Trophoblast cell (in vitro differentiated cells and primary cell): ENCODE results near the gene ATF7IP2.
"Not testable (repeated sequence)": the region's sequence is repeated elsewhere in the genome, so short reads cannot be mapped to it uniquely, and the experiment has no call there.

Experiments
- DNase-seq, 2 donors: peaks; one replicate each; pipeline ENCODE4 v3.0.0-alpha.2; 2016
- H2AFZ ChIP-seq: 2 replicates; pipeline ENCODE4 v1.6.1; 2013; ENCODE audit warnings: low read length, moderate library complexity, mild to moderate bottlenecking; ENCODE audit not compliant: insufficient read depth, poor library complexity
- H2AK5ac ChIP-seq: 2 replicates; pipeline ENCODE4 v1.6.1; 2013; ENCODE audit warnings: mild to moderate bottlenecking, low read length
- H2BK120ac ChIP-seq: 2 replicates; pipeline ENCODE4 v1.6.1; 2013; ENCODE audit warnings: low read length, mild to moderate bottlenecking, moderate library complexity; ENCODE audit not compliant: insufficient read depth, poor library complexity
- H2BK12ac ChIP-seq: 2 replicates; pipeline ENCODE4 v1.6.1; 2013; ENCODE audit warnings: mild to moderate bottlenecking, low read length, moderate library complexity
- H2BK5ac ChIP-seq: 2 replicates; pipeline ENCODE4 v1.6.1; 2013; ENCODE audit warnings: low read length, low read depth, moderate library complexity, mild to moderate bottlenecking; ENCODE audit not compliant: poor library complexity
- H3K14ac ChIP-seq: 2 replicates; pipeline ENCODE4 v1.6.1; 2013; ENCODE audit warnings: mild to moderate bottlenecking, low read length
- H3K18ac ChIP-seq: 2 replicates; pipeline ENCODE4 v1.6.1; 2013; ENCODE audit warnings: mild to moderate bottlenecking, low read length
- H3K23ac ChIP-seq: 2 replicates; pipeline ENCODE4 v1.6.1; 2013; ENCODE audit warnings: low read length
- H3K27ac ChIP-seq: 2 replicates; pipeline ENCODE4 v1.5.1; 2013; ENCODE audit warnings: low read depth, mild to moderate bottlenecking, inconsistent platforms, low read length, moderate library complexity
- H3K27me3 ChIP-seq: 2 replicates; pipeline ENCODE4 v1.6.1; 2013; ENCODE audit warnings: inconsistent platforms, mild to moderate bottlenecking, low read length, moderate library complexity; ENCODE audit not compliant: insufficient read depth
- H3K36me3 ChIP-seq, 2 experiments: 1 replicate in 1 of 2; 2 replicates in 1 of 2; pipeline ENCODE4 v1.6.1; 2013; ENCODE audit warnings: low read length in 2 of 2, mild to moderate bottlenecking in 2 of 2, moderate library complexity in 1 of 2; ENCODE audit not compliant: insufficient read depth in 2 of 2, control insufficient read depth in 1 of 2
- H3K4ac ChIP-seq: 2 replicates; pipeline ENCODE4 v1.6.1; 2013; ENCODE audit warnings: low read depth, mild to moderate bottlenecking, low read length, moderate library complexity
- H3K4me1 ChIP-seq, 2 experiments: 1 replicate in 1 of 2; 2 replicates in 1 of 2; pipeline ENCODE4 v1.6.1; 2013; ENCODE audit warnings: low read length in 2 of 2, mild to moderate bottlenecking in 2 of 2, moderate library complexity in 1 of 2; ENCODE audit not compliant: insufficient read depth in 2 of 2, control insufficient read depth in 1 of 2
- H3K4me2 ChIP-seq: 2 replicates; pipeline ENCODE4 v1.6.1; 2013; ENCODE audit warnings: inconsistent platforms, mild to moderate bottlenecking, low read length, moderate library complexity
- H3K4me3 ChIP-seq: 2 replicates; pipeline ENCODE4 v1.5.1; 2013; ENCODE audit warnings: mild to moderate bottlenecking, low read depth, low read length, inconsistent platforms
- H3K79me1 ChIP-seq: one replicate; pipeline ENCODE4 v1.6.1; 2013; ENCODE audit warnings: low read length
- H3K79me2 ChIP-seq: 2 replicates; pipeline ENCODE4 v1.6.1; 2013; ENCODE audit warnings: low read length, mild to moderate bottlenecking; ENCODE audit not compliant: control insufficient read depth, insufficient read depth, poor library complexity
- H3K9ac ChIP-seq: 2 replicates; pipeline ENCODE4 v1.6.1; 2013; ENCODE audit warnings: mild to moderate bottlenecking, low read length
- H3K9me3 ChIP-seq: 2 replicates; pipeline ENCODE4 v1.6.1; 2013; ENCODE audit warnings: low read depth, mild to moderate bottlenecking, control low read depth, inconsistent platforms, low read length; ENCODE audit not compliant: insufficient read depth
- H4K12ac ChIP-seq: 2 replicates; pipeline ENCODE4 v1.6.1; 2013; ENCODE audit warnings: low read depth, mild to moderate bottlenecking, low read length, moderate library complexity
- H4K8ac ChIP-seq: 2 replicates; pipeline ENCODE4 v1.6.1; 2013; ENCODE audit warnings: low read depth, mild to moderate bottlenecking, low read length, moderate library complexity
- H4K91ac ChIP-seq: one replicate; pipeline ENCODE4 v1.6.1; 2013; ENCODE audit warnings: low read depth, mild to moderate bottlenecking, low read length, moderate library complexity
- whole genome bisulfite sequencing: extraction: QIAGEN DNeasy Blood & Tissue Kit; methylation state at CpG from one replicate; pipeline ENCODE4 v1.1.7; 2013; ENCODE audit warnings: missing lambda C conversion rate; ENCODE audit not compliant: insufficient read length, insufficient coverage; ENCODE audit errors: extremely low coverage; 5-methylcytosine and 5-hydroxymethylcytosine counted together

ATF7IP2 gene

DNA sequence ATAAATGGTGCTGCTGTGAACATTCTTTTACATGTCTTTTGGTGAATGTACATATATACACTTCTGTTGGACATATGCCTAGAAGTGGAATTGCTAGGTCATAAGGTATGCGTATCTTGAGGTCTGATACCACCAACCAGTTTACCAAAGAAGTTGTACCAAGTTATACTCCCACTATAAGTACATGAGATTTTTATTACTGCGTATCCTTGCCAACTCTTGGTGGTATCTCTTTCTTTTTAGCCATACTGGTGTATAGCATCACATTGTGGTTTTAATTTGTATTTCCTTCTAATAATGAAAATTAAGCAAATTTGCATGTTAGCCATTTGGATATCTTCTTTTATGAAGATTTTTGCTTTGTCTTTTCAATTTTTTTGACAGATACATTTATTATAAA is 80.5 kb downstream of the ATF7IP2 start:
- Histone ChIP-seq H3K9me3 (no peaks in the 10 kb centered on the region), H2BK5ac (no peak overlapping the region), H3K27me3 (no peaks in the 10 kb centered on the region), H4K8ac (no peak overlapping the region), H3K4ac (no peak overlapping the region), H3K79me1 (no peaks in the 10 kb centered on the region), H3K4me1 (no peaks in the 10 kb centered on the region), H3K23ac (no peak overlapping the region), H2AFZ (no peak overlapping the region), H2BK12ac (no peak overlapping the region), H3K18ac (no peak overlapping the region), H3K79me2 (no peaks in the 10 kb centered on the region), H3K14ac (no peak overlapping the region), H3K4me2 (no peak overlapping the region), H4K12ac (no peak overlapping the region), H3K4me3 (no peak overlapping the region), H3K9ac (no peak overlapping the region), H3K36me3 (peaks cover 0 to 3% of the 10 kb centered on the region in 2 experiments), H2BK120ac (no peak overlapping the region), H2AK5ac (no peak overlapping the region), H4K91ac (no peak overlapping the region), H3K27ac (no peak overlapping the region)
- DNase-seq, result no peak
- WGBS, result no CpG with 5 or more reads among the region's 2 CpGs

DNA sequence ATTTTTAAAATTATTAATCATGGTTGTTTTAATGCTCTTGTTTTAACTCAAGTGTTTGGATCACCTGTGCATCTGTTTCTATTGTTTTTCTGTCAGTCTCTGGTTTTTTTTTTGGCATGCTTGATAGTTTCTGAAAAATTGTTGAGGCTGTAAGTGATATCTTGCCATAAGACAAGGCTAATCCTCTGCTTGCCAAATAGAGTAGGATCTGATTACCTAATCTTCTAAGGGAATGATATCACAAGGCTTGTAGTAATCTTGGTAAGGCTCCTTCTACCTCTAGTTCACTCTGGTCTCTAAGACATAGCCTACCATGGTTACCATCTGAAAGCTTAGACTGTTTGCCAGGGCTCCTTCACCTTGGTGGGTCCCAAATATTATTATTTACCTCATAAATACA is 81.0 kb downstream of the ATF7IP2 start:
- Histone ChIP-seq H3K36me3 (peaks cover 0 to 3% of the 10 kb centered on the region in 2 experiments), H3K4ac (no peak overlapping the region), H2AK5ac (no peak overlapping the region), H3K79me1 (no peaks in the 10 kb centered on the region), H3K14ac (no peak overlapping the region), H3K9me3 (no peaks in the 10 kb centered on the region), H3K79me2 (no peaks in the 10 kb centered on the region), H3K27me3 (no peaks in the 10 kb centered on the region), H4K91ac (no peak overlapping the region), H2BK12ac (no peak overlapping the region), H4K8ac (no peak overlapping the region), H4K12ac (no peak overlapping the region), H3K4me2 (no peak overlapping the region), H3K9ac (no peak overlapping the region), H3K23ac (no peak overlapping the region), H2AFZ (no peak overlapping the region), H2BK120ac (no peak overlapping the region), H2BK5ac (no peak overlapping the region), H3K4me1 (no peaks in the 10 kb centered on the region), H3K4me3 (no peak overlapping the region), H3K18ac (no peak overlapping the region), H3K27ac (no peak overlapping the region)
- DNase-seq, result no peak

DNA sequence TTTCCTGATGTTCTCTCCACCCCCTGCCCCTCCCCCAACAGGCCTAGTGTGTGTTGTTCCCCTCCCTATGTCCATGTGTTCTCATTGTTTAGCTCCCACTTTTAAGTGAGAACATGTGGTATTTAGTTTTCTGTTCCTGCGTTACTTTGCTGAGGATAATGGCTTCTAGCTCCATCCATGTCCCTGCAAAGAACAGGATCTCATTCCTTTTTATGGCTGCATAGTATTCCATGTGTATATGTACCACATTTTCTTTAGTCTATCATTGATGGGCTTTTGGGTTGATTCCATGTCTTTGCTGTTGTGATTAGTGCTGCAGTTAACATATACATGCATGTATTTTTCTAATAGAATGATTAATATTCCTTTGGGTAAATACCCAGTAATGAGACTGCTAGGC is 90.8 kb downstream of the ATF7IP2 start:
- H2BK12ac ChIP-seq, H3K9ac ChIP-seq, H3K23ac ChIP-seq, H4K12ac ChIP-seq, H2AK5ac ChIP-seq, H4K8ac ChIP-seq, H2AFZ ChIP-seq, H4K91ac ChIP-seq, H3K36me3 ChIP-seq, H3K18ac ChIP-seq, H2BK5ac ChIP-seq, H3K9me3 ChIP-seq, H3K27ac ChIP-seq, H3K4me2 ChIP-seq, H3K79me1 ChIP-seq, H3K79me2 ChIP-seq, DNase-seq, H3K14ac ChIP-seq, H2BK120ac ChIP-seq, H3K4me3 ChIP-seq, H3K4ac ChIP-seq, H3K4me1 ChIP-seq, H3K27me3 ChIP-seq: not testable (repeated sequence)
- no CpG with 5 or more reads among the region's 1 CpG for WGBS

DNA sequence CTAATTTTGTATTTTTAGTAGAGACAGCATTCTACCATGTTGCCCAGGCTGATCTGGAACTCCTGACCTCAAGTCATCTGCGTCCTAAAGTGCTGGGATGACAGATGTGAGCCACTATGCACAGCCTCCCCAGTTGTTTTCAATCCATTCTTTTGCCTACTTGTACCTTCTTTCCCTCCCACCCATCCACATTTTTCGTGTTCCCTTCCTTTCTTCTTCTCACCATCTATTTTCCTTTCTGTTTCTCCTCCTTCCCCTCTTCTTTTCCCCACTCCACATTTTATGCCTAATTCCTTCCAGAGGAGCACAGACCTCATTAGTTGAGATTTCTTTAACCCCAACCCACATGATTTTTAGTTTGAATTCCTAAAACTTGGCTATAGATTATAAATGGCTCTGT is 94.3 kb downstream of the ATF7IP2 start:
- Histone ChIP-seq H4K8ac (no peak overlapping the region), H3K23ac (no peak overlapping the region), H4K12ac (no peak overlapping the region), H3K27ac (no peak overlapping the region), H3K79me2 (no peaks in the 10 kb centered on the region), H4K91ac (no peak overlapping the region), H3K27me3 (no peaks in the 10 kb centered on the region), H2BK5ac (no peak overlapping the region), H3K4ac (no peak overlapping the region), H3K18ac (no peak overlapping the region), H3K9ac (no peak overlapping the region), H3K4me1 (no peaks in the 10 kb centered on the region), H3K9me3 (peaks cover under 1% of the 10 kb centered on the region), H2BK120ac (no peak overlapping the region), H3K4me3 (no peak overlapping the region), H2BK12ac (no peak overlapping the region), H3K4me2 (no peak overlapping the region), H3K36me3 (peaks cover 3% of the 10 kb centered on the region in 2 experiments), H2AK5ac (no peak overlapping the region), H3K14ac (no peak overlapping the region), H3K79me1 (no peaks in the 10 kb centered on the region), H2AFZ (no peak overlapping the region)
- no CpG with 5 or more reads among the region's 2 CpGs for WGBS
- DNase-seq, result no peak
